ENCODE measurements around the gene IRAK1. TPM values are rescaled to one million over a fixed set of nuclear protein-coding genes. Genes with fewer than 3 reads are reported as not detected.

The IRAK1 gene
- total RNA-seq, 6 experiments from 2014 or later, result 103 to 133 (median 120) TPM

DNA sequence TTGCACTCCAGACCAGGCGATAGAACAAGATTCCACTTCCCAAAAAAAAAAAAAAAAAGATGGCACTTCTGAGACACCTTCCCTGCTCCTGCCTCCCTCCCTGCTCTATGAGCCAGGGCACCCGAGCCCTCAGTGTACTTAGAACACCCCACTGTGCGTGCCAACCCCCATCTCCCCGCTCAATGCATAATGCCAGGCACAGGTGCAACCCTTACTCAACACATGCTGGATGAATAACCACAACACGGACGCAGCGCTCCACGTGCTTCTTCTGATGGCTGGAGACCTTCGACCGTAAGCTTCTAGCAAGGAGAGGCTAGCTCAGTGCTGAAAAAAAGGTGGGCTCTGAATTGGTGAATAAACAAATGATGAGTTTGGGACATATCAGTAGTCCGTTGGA is 19.9 kb upstream of the IRAK1 start:
- H3K27ac Mint-ChIP-seq, result peak overlapping the region; percentile 72

GRCh38 chrX:154038656-154039055 is 19.0 kb upstream of the IRAK1 start:
- no peak for DNase-seq
- no peaks in the 10 kb centered on the region; the same call in 1 of the 2 replicates for H3K36me3 Mint-ChIP-seq (ENCODE audit: low read depth)
- H3K27me3 Mint-ChIP-seq (ENCODE audit: insufficient read depth), result peaks cover 2% of the 10 kb centered on the region; the same call in 1 of the 2 replicates
- H3K4me1 Mint-ChIP-seq (ENCODE audit: low read depth), result peaks cover 30% of the 10 kb centered on the region
- TF ChIP-seq, protein P1, sequence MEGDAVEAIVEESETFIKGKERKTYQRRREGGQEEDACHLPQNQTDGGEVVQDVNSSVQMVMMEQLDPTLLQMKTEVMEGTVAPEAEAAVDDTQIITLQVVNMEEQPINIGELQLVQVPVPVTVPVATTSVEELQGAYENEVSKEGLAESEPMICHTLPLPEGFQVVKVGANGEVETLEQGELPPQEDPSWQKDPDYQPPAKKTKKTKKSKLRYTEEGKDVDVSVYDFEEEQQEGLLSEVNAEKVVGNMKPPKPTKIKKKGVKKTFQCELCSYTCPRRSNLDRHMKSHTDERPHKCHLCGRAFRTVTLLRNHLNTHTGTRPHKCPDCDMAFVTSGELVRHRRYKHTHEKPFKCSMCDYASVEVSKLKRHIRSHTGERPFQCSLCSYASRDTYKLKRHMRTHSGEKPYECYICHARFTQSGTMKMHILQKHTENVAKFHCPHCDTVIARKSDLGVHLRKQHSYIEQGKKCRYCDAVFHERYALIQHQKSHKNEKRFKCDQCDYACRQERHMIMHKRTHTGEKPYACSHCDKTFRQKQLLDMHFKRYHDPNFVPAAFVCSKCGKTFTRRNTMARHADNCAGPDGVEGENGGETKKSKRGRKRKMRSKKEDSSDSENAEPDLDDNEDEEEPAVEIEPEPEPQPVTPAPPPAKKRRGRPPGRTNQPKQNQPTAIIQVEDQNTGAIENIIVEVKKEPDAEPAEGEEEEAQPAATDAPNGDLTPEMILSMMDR (IDR thresholded peaks at IDR 0.05), result no peak
- H3K27ac Mint-ChIP-seq, result peak overlapping the region; percentile 52; the same call in 1 of the 2 replicates
- no peaks in the 10 kb centered on the region for H3K9me3 Mint-ChIP-seq
- H3K4me3 Mint-ChIP-seq, result no peak overlapping the region

More for the DNA sequence above, 19.9 kb upstream of the IRAK1 start:
- Mint-ChIP-seq H3K27me3 (ENCODE audit: insufficient read depth) (peaks cover 4% of the 10 kb centered on the region; the same call in 1 of the 2 replicates), H3K4me3 (peak overlapping the region; percentile 53; the same call in 1 of the 2 replicates), H3K4me1 (ENCODE audit: low read depth) (peaks cover 40% of the 10 kb centered on the region), H3K36me3 (ENCODE audit: low read depth) (no peaks in the 10 kb centered on the region; the same call in 1 of the 2 replicates), H3K9me3 (no peaks in the 10 kb centered on the region)
- DNase-seq, result no peak
- TF ChIP-seq, protein P1 (IDR thresholded peaks at IDR 0.05), result no peak

DNA sequence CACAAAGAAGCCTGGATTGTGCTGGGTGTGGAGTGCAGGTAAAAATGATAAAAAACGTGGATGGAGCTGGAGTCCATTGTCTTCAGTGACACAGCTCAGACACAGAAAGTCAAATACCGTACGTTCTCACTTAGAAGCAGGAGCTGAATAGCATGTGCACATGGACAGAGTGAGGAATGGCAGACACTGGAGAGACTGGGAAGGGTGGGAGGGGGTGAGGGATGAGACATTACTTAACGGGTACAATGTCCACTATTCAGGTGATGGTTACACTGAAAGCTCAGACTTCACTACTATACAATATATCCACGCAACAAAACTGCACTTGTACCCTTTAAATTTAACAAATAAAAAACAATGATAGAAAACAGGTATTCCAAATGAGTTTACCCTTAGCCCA is 18.1 kb upstream of the IRAK1 start:
- Mint-ChIP-seq H3K27ac (no peak overlapping the region), H3K27me3 (ENCODE audit: insufficient read depth) (peaks cover 2% of the 10 kb centered on the region; the same call in 1 of the 2 replicates), H3K4me3 (no peak overlapping the region), H3K4me1 (ENCODE audit: low read depth) (peaks cover 21% of the 10 kb centered on the region), H3K36me3 (ENCODE audit: low read depth) (no peaks in the 10 kb centered on the region; the same call in 1 of the 2 replicates), H3K9me3 (no peaks in the 10 kb centered on the region)
- no peak for DNase-seq
- TF ChIP-seq, protein P1 (IDR thresholded peaks at IDR 0.05), result no peak

GRCh38 chrX:154036513-154036912 is 16.8 kb upstream of the IRAK1 start:
- H3K4me1 Mint-ChIP-seq (ENCODE audit: low read depth), result peaks cover 18% of the 10 kb centered on the region
- TF ChIP-seq, protein P1 (IDR thresholded peaks at IDR 0.05), result no peak
- no peak overlapping the region for H3K4me3 Mint-ChIP-seq
- DNase-seq, result no peak
- H3K27me3 Mint-ChIP-seq (ENCODE audit: insufficient read depth), result peaks cover 2% of the 10 kb centered on the region; the same call in 1 of the 2 replicates
- no peaks in the 10 kb centered on the region; the same call in 1 of the 2 replicates for H3K36me3 Mint-ChIP-seq (ENCODE audit: low read depth)
- no peak overlapping the region for H3K27ac Mint-ChIP-seq
- no peaks in the 10 kb centered on the region for H3K9me3 Mint-ChIP-seq

DNA sequence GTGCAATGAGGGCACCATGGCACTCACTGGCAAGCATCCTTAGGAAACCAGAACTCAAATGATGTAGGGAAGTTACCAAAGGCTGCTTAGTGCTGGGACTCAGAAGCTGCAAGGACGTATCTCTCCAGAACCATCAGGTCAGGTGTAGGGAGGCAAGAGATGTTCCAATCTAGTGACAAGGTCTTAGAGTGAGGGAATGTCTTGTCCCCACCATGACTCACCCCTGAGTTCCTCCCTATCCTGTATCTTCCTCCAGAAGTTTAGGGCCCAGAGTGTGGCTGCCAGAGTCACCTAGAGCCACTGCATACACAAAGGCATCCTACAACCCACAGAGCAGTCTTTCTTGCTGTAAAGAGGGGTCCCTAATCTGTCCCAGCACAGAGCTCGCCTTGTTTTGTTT is 14.1 kb upstream of the IRAK1 start:
- Mint-ChIP-seq H3K9me3 (no peaks in the 10 kb centered on the region), H3K27ac (peak overlapping the region; percentile 33; the same call in 1 of the 2 replicates), H3K4me1 (ENCODE audit: low read depth) (no peaks in the 10 kb centered on the region; the same call in 1 of the 2 replicates), H3K4me3 (no peak overlapping the region), H3K27me3 (ENCODE audit: insufficient read depth) (peaks cover 2% of the 10 kb centered on the region; the same call in 1 of the 2 replicates), H3K36me3 (ENCODE audit: low read depth) (no peaks in the 10 kb centered on the region; the same call in 1 of the 2 replicates)
- no peak for DNase-seq
- TF ChIP-seq, protein P1 (IDR thresholded peaks at IDR 0.05), result no peak
